ENCODE results near the gene TRIM29.

The TRIM29 gene

DNA sequence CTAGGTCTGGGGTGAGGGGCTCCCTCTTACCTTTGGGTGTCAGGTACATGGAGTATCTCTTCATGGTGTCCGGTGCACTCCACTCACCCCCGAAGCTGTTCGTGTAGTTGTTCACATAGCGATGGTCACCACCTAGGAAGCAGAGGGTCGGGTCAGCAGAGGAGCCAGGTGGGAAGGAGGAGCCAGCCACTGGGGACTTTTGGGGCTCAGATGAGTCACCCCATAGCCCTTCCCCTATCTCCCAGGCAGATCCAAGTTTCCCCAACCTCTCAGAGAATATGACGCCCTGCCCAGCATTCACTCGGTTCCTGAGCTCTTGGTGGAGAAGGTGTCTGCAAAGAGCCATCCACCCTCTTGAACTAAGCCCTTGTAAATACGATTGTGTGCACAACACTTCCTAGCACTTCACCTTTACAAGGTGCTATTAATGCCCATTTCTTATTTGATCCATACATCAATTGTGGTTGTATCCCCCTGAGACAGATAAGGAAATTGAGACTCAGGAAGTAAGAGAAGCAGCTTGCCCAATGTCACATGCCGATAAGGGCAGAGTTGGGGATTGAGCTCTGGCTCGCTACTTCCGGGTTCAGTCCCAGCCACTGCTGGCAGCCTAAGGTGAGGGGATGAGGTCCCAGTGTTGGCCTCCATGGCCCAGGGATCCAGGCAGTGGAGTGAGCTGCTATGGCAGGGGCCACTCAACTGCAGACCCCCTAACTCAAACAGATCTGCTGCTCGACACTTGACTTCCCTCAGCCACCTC lies 14.8 kb downstream of the TRIM29 start:
- no peak for DNase-seq (ENCODE audit: low spot score)

DNA sequence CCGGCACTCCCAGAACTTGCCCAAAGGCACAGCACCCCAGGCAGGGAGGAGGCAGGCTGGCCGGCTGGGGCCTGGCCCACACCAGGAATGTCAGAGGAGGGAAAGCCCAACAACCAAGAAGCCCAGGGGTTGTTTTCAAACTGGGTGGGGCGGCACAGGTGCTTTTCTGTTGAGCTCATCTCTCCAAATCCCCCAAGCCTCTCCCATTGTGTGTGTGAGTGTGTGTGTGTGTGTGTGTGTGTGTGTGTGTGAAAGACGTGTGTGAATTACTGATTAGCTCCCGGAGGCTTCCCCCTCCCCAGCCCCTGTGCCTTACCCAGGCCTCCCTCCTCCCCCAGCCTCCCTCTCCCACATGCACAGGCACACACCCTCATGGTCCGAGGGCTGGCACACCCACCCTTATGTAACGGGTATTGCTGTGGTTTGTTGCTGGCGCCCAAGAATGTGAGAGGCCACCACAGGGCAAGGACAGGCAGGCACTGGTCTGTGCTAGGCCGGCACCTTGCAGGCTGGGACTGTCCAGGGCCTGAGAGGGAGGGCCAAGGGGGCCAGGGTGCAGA lies 15.9 kb downstream of the TRIM29 start:
- DNase-seq (ENCODE audit: low spot score), result no peak

DNA sequence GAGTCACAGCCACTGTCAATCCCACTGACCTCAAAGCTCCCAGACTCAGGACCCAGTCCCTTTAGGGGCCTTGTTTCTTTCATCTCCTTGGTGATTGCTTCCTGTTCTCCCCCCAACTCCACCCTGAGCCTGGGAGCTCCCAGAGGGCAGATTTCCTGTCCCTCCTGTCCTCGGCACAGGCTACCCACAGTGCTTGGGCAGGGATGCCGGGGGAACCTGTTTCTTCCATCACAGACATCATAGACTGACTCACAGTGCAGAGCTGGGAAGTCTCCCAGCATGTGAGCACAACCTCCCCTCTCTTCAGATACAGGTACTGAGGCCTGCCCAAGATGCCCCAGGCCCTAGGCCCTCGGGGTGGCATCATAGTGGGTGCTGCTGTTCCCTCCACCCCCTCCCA lies 16.6 kb downstream of the TRIM29 start:
- no peak for DNase-seq (ENCODE audit: low spot score)

DNA sequence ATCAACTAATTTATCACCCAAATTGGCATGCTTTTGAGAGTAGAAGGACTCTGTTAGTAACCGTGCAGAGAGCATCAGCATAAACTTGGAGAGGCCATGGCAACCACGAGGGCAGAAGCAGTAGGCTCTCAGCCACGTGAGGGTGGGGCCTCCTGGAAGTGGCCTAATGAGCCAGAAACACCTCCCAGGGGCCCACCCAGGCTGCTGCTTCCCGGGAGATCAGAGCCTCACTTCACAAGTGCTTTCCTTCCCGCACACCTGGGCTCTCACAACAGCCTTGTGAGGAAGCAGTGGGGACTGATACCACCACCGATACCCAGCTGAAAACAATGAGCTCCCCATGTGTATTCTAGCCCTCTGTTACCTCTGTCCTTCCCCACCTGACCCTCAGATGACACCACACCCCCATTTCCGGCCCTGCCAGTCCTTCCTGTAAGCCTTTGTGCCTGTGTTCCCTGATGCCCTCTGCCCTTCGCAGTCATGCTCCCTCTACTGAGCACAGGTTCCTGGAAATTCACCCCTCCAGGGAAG lies 17.0 kb downstream of the TRIM29 start:
- no peak for DNase-seq (ENCODE audit: low spot score)

DNA sequence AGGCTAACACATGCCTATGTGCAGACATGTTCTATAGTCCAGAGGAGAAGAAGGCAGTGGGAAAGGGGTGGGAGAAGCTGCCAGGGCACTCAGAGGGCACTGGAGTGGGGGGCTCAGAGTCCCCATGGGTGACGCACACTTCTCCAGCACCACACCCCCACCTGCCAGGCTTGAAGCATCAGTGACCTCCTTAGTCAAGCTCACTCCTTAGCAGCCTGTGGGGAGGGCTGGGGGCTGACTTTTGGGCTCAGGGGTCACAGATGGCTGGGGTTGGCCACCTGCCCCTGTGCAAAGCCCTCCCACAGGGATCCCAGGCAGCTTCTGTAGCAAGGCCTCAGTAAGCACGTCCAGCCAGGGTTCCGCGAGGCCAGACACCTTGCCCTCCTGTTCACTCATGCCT lies 18.8 kb downstream of the TRIM29 start:
- no peak for DNase-seq (ENCODE audit: low spot score)

DNA sequence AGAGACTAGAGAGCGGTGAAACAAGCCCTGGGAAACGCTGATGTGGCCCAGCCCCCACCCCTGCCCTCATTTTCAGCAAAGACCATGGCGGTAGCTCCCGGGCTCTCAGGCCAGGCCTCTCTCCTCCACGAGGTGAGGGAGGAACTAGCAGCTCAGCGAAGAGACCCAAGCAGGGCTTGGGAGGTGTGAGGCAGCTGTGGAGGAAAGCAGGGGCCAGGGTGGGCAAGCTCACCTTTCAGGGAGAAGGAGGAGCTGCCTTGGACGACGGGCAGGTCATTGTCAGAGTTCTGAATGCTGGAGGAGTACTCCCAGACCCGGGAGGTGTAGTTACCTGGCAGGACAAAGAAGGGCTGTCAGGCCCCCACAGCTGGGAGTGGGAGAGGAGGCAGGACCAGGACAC lies 19.9 kb downstream of the TRIM29 start:
- DNase-seq (ENCODE audit: low spot score), result no peak

DNA sequence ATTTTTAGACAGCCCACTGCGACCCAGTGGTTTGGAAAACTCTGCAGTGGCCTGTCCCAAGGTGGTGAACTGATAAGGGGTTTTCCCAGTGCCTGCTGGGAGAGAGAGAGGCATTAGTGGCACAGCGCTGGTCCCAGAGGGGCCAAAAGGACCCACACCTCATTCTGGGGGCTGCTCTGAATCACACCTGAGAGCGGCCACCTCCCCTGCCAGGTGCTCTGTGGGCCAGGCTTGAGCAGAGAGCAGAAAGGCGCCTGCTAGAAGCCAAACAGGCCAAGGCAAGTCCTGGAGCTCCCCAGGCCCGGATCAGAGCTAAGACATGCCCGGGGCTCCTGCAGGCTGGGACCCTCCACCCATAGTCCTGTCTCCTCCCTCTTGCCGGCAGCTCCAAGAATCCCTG lies 20.9 kb downstream of the TRIM29 start:
- no peak for DNase-seq (ENCODE audit: low spot score)

DNA sequence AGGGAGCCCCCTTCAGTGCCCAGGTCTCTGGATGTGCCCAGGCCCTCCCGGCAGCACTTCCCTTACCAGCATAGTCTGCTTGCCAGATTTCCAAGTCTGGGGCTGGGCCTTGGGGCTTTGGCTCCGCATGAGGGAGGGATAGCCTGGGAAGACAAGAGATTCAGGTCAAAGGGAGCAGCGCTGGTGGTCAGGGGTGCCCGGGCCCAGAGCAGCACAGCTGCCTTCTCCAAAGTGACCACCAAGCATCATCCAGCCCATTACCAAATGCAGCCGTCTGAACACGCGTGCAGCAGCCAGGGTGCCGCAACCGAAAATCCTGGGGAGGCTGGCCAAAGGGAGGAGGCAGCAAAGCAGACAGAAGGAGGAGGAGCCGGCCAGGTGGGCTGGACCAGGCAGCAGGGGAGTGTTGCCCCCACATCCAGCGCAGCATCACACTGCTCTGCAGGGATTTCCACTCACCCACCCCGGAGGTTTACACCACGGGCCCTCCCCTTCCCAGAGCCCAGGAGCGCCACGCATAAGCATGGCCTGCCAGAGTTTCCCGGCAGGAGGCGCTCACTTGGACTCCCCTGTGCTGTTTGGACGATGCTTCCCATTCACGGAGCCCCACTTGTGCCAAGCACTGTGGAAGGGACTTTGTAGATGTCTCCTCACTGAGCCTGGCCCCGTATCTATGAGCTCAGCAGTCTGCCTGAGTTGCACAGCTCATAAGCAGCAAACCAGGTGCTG lies 22.5 kb downstream of the TRIM29 start:
- DNase-seq (ENCODE audit: low spot score), result no peak

DNA sequence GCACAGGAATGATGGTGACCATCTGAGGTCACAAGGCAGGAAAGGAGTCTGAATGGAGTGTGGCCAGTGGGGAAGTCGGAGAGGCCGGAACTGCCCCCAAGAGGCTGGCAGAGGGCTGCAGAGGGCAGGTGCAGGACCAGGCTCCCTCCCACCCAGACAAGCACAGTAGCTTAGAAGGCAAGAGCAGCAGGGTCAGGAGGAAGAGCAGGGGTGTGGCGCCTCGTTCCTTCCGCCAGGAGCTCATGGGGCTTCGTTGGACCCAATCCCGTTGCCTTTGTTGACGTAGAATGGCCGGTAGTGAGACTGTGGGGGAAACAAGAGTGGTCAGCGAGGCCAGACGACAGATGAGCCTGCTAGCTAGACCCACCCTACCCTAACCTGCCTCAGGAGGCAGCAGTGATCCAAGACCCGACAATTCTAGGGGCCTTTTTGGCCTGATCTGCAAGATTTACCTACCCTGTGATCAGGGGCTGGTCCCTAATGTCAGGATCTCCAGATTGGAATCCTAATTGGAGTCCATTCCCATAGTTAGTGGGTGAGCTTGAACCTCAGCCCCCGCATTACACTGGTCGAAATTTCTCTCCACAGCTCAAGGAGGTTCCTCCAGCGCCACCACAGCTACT lies 25.6 kb downstream of the TRIM29 start:
- no peak for DNase-seq (ENCODE audit: low spot score)

DNA sequence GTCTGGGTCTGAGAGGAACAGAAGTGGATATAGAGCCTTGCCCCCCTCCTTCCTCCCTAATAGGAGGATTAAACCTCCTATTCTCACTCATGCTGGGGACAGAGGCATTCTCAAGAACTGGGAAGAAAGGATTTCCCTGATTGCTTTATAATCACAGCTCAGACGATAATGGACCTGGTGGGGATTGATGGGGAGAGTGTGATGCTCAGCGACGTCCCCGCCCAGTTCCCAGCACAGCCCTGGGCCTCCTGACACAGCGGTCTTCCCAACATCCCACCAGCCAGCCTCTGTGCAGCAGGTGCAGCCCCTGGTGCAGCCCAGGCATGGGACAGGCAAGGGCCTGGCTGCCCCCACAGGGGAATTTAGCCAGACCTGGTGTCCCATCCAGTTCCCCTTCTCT lies 28.4 kb downstream of the TRIM29 start:
- DNase-seq (ENCODE audit: low spot score), result no peak

DNA sequence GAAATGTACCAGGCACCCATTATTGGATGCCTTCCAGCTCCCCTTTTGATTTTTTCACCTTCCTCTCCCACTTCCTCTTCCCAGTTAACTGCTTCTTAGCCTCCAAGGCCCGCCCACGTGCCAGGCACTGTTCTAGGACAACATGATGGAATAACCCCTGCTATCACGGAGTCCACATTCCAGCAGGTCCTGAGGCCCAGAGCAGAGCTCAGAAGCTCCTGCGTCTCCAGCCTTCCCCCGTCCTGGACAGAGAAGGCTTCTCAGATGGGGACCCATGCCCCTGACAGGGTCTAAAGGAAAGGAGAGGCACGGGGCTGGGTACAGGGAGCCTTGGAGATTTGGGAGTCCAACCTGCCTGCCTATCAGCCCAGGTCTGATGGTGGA lies 29.1 kb downstream of the TRIM29 start:
- DNase-seq (ENCODE audit: low spot score), result no peak

DNA sequence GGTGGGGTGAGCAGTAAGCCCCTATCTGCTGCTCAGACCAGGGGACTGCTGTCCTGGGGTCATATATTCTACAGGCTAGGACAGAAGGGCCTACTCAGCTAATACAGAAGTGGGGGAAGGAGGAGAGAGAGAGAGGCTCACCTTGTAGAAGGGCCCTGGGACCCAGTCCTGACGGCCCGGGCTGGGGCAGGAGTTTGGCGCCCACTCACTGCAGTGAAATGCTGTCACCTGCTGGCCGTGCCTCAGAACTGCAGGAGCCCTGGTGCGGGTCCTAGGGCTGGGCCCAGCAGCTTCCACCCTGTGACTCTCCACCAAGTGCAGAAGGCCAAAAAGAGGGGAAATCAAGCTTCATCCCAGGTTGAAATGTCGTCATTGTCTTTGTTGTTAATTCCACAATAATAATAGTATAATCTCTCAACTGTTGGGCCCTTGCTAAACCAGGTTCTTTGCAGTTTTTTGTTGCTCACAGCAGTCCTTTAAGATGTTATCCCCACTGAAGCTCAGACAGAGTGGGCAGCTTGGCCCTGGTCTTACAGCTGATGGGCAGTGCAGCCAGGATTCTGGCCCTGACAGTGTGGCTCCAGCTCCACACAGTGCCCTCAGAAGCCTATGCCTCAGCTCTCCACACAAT lies 29.6 kb downstream of the TRIM29 start:
- peak; percentile 92 for DNase-seq (ENCODE audit: low spot score)

DNA sequence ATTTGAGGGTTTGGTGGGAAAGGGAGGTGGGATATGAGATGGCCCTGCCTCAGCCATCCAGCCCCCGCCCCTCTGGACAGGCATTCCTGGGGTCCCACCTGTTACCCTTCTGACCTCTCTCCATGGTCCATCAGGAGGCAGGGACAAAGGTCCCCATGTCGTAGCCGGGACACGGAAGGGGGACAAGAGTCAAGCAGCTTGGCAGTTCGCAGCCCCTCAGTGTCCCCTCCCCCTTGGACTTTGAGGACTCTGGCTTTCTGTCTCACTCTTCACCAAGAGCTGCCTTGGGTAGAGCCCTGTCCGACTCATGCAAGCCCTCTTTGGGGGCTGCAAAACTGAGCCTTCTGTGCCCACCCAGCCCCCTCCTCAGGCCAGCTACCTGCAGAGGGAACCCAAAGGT lies 30.2 kb downstream of the TRIM29 start:
- no peak for DNase-seq (ENCODE audit: low spot score)

DNA sequence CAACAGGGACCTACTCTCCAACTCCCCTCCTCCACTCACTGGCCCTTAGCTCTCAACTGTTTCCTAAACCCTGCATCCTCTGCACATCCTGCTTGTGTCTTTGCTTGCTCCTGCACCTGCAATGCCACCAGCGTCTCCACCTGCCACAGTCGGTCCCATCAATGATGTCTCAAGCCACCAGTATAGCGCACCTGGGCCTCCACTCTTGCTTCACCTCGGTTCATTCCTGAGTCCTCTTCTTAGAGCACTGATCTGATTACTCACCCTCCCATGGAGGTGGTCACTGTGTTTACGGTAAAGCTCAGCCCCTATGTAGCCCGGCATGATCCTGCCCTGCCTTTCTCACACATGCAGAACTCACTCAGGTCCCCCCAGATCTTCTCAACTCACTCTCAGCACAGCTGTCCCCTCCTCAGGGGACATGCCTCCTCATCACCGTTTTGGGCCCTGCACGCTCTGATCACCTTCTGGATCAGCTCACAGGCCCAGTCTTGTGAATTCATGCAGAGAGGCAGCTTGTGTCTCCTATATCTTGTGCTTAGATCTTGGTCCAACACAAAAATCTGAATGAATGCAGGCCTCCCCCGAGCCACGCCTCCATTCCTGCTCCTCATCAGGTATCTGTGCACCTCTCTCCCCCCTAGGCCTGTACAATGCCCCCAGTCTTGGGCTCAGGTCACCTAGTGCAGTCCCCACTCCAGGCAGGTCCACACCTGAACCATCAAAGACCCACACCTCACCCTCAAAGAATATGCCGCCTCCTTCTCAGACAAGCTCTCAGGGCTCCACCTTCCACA lies 31.4 kb downstream of the TRIM29 start:
- DNase-seq (ENCODE audit: low spot score), result no peak

DNA sequence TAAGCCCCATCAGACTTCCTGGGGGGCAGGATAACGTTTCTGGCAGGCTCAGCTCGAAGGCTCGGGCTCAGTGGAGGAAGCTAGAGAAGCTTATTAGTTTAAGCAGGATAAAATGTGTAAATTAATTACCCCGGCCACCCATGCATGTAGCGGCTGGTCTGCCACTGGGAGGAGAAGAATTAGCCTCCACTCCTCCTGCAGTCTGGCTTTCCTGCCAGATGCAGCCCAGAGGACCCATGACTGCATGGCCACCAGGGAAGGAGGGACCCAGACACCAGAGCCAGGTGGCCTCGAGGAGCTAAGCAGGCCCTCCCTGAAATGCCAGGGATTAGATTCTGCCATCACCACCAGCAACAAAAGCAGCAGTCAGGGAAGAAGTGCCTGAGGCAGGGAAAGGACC lies 32.3 kb downstream of the TRIM29 start:
- no peak for DNase-seq (ENCODE audit: low spot score)

DNA sequence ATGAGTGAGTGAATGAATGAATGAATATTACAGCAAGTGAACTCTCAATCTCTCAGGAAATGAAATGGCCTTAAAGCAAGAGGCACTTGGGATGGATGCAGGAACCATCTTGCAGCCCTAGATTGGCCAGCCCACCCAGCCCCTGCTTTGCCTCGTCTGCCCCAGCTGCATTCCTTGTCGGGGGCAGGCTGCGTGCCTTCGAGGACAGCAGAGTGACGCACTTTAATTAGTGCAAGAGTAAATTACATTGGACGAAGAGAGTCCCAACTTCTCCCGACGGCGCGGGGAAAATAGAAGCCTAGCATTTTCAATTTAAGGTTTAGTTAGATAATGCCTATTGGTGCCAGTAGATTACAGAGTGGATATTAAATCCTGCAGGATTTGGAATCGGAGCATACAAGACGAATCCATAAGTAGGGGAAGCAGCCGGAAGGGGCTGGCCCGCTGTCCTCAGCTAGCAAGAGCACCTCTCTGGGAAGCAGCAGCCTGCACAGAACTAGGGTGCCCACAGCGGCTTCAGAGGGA lies 33.8 kb downstream of the TRIM29 start:
- DNase-seq (ENCODE audit: low spot score), result no peak

DNA sequence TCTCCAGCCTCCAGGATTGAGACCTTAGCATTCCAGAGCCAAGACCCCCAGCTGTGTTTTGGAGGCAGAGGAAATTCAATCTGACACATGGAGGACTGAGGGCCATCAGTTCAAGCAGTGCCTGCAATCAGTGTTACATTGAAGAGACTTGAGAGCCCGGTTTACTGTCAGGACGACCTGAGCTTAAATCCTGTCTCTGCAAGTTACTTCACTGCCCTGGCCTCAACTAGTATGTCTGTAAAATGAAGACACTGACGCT lies 35.1 kb downstream of the TRIM29 start:
- DNase-seq (ENCODE audit: low spot score), result no peak

DNA sequence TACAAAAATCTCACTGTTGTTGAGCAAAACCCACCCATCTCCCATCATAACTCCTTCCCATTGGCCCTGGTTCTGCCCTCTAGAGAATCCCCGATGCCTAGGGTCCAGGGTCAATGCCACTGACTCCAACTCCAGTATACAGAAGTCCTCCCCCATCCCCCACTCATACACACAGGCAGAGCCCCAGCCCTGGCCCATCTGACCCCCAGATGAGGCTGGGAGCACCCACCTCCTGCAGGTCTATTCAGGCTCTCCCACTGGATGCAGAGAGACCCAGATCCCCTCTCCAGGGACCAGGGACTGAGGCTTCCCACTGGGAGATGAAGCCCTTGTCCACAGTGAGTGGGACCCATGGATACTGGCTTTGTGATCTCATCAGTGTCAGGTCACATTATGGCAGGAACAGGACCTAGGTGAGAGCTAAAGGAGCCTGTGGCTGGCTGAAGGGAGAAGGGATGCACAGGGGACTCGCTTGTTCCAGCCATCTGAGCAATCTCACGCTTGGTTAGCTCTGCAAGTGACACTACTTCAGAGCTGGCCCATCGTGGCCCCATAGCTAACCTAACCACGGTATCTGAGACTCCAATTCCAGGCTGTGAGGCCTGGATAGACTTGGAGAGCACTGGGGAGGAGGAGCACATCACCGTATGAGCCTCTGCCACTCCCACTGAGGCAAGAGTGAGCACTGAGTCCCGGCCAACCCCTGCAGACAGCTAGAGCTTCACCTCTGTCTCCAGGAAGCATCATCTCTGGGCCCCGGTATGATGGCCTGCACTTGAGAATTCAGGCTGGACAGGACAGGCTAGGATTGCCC lies 35.7 kb downstream of the TRIM29 start:
- no peak for DNase-seq (ENCODE audit: low spot score)

DNA sequence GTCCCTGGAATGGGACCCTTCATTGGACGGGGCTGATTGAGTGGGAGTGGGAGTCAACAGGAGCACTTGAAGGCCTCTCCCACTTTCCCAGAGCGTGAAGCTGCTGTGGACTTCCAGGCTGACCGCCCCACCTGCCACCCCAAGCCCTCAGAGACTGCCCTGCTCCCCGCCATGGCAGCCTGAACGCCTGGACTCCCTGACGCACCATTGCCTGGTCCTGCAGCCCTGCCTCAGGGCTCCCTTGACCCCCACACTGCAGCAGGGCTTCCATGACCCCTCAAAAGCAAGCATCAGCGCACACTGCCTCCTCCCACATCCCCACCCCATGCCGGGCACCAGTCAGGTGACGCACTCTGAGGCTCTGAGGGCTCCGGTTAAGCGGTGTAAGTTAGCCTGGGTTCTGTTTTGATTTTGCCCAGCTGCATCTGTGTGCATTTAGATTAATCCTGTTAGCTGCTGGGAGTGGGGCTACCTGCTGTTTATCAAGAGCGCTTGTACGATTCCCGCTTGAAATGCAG lies 39.4 kb downstream of the TRIM29 start:
- DNase-seq (ENCODE audit: low spot score), result no peak

DNA sequence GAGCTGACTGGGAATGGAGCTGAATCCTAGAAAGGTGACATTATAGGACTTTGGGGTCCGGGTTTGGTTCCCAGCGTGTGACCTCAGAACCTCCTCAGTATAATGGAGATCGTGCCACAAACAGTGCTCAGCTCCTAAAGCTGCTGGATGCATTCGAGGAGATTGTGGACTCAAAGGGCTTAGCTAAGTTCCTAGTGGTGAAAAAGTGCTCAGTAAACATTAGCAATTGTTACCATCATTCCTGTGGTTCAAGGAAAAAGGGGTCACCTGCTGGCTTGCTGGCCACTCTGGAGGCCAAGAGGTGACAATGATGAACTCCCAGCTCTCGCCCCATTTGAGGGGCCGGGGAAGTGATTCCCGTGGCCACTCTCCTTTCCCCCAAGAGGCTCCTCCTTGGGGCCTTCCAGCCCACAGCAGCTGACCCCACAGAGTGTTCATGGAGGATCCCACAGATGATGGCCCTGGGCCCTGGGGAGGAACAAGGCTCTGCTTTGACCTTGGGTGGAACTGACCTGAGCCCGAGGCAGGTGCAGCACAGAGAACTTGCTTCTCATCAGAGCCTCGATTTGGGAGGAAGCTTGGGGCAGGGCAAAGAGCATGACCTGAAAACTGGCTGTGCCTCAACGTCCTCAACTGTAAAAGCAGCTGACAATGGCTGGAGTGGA lies 40.1 kb downstream of the TRIM29 start:
- DNase-seq (ENCODE audit: low spot score), result no peak

Data from hepatic stellate cell (primary cell).